GM12878 (cell line): ENCODE results near the gene UBASH3B. TPM values are rescaled to one million over a fixed set of nuclear protein-coding genes. Genes with fewer than 3 reads are reported as not detected.

Experiments used
- ATAC-seq: fragments of 200-7000 bp; cut with Tn5 transposase; 3 replicates; pipeline ENCODE4 v1.9.1; 2020; ENCODE audit warnings: mild to moderate bottlenecking, moderate library complexity
- BruUV-seq: library from RNA; stranded (reverse); fragments of 400-500 nt; replicated peaks from 2 replicates; lab custom pipeline; 2021; lab: Mats Ljungman, UMichigan
- CTCF ChIA-PET: fragments of 300-600 bp; sonication (Branson Sonifier 250); formaldehyde crosslinking; extraction: SDS; loops from one replicate; lab custom pipeline; 2021; ENCODE audit warnings: inconsistent platforms; lab: Yijun Ruan, JAX
- POLR2A ChIA-PET: fragments of 350-600 bp; formaldehyde crosslinking; extraction: SDS; loops from one replicate; lab custom pipeline; 2021; ENCODE audit warnings: inconsistent platforms; lab: Charles Lee
- RAD21 ChIA-PET: fragments of 300-600 bp; sonication (Branson Sonifier 250); formaldehyde crosslinking; loops from one replicate; lab custom pipeline; 2023; ENCODE audit warnings: antibody characterized with exemption; ENCODE audit not compliant: unreplicated experiment; lab: Charles Lee
- SMC1A ChIA-PET: fragments of 300-600 bp; sonication (Branson Sonifier 250); formaldehyde crosslinking; loops from one replicate; lab custom pipeline; 2023; ENCODE audit not compliant: unreplicated experiment, uncharacterized antibody; lab: Charles Lee
- DNase-seq: peaks from one replicate; pipeline ENCODE4 v3.0.0-alpha.2; 2011; ENCODE audit warnings: low read depth, low spot score
- FAIRE-seq: peaks from 3 replicates; lab custom pipeline; 2011; peaks lifted over from hg19 to GRCh38; lab: Jason Lieb, UNC
- H2AFZ ChIP-seq: 2 replicates; pipeline ENCODE4 v1.6.0; 2011; ENCODE audit warnings: low read depth, low read length, control low read depth; ENCODE audit not compliant: control insufficient read depth
- H3K27ac ChIP-seq: 2 replicates; pipeline ENCODE4 v1.5.1; 2011; ENCODE audit warnings: control low read depth; ENCODE audit not compliant: control insufficient read depth, insufficient read depth
- H3K27me3 ChIP-seq, 2 experiments: replicated peaks in 1 of 2; 2 replicates each; pipeline versions ENCODE4 v1.6.0 to v1.6.1; 2011; ENCODE audit warnings: low read length in 1 of 2; ENCODE audit not compliant: control insufficient read depth in 2 of 2, insufficient read depth in 2 of 2
- H3K36me3 ChIP-seq, 2 experiments: 2 replicates each; pipeline ENCODE4 v1.5.1; 2011; ENCODE audit warnings: low read length in 1 of 2; ENCODE audit not compliant: control insufficient read depth in 2 of 2, insufficient read depth in 2 of 2
- H3K4me1 ChIP-seq: 2 replicates; pipeline ENCODE4 v1.6.1; 2011; ENCODE audit warnings: mild to moderate bottlenecking, low read length, moderate library complexity, mixed read lengths; ENCODE audit not compliant: control insufficient read depth, insufficient read depth
- H3K4me2 ChIP-seq: 2 replicates; pipeline ENCODE4 v1.6.0; 2011; ENCODE audit warnings: control low read depth; ENCODE audit not compliant: control insufficient read depth, insufficient read depth
- H3K4me3 ChIP-seq: fragments of 200-600 bp; sonication (generic); 2 replicates; pipeline ENCODE4 v1.5.1; 2016
- H3K79me2 ChIP-seq: 2 replicates; pipeline ENCODE4 v1.6.0; 2011; ENCODE audit warnings: low read length; ENCODE audit not compliant: control insufficient read depth, insufficient read depth
- H3K9ac ChIP-seq: 2 replicates; pipeline ENCODE4 v1.8.0; 2011; ENCODE audit warnings: low read length, control low read depth, mixed read lengths; ENCODE audit not compliant: control insufficient read depth, insufficient read depth
- H3K9me3 ChIP-seq: replicated peaks from 3 replicates; pipeline ENCODE4 v1.5.1; 2011; ENCODE audit warnings: mild to moderate bottlenecking, low read length; ENCODE audit not compliant: control insufficient read depth, insufficient read depth
- H4K20me1 ChIP-seq: 2 replicates; pipeline ENCODE4 v1.6.0; 2011; ENCODE audit not compliant: control insufficient read depth, insufficient read depth
- ATF3 ChIP-seq: IDR thresholded peaks from 2 replicates; pipeline ENCODE4 v1.6.1; 2011; ENCODE audit warnings: low read depth, mild to moderate bottlenecking, low read length, moderate library complexity, borderline replicate concordance; ENCODE audit errors: extremely low read depth
- CBFB ChIP-seq: IDR thresholded peaks from 2 replicates; pipeline ENCODE4 v1.6.1; 2016; ENCODE audit warnings: antibody characterized with exemption, low read depth
- CTCF ChIP-seq, 3 experiments: IDR thresholded peaks in 2 of 3; conservative IDR thresholded peaks in 1 of 3; 2 replicates each; pipeline ENCODE4 v1.5.1; 2011; ENCODE audit warnings: low read depth in 3 of 3, low read length in 3 of 3, mild to moderate bottlenecking in 3 of 3, control low read depth in 2 of 3, moderate library complexity in 2 of 3, inconsistent platforms in 1 of 3, mixed read lengths in 1 of 3; ENCODE audit not compliant: control insufficient read depth in 2 of 3, insufficient read depth in 1 of 3; ENCODE audit errors: extremely low read depth in 1 of 3
- E2F8 ChIP-seq: fragments of 450-650 bp; IDR thresholded peaks from 2 replicates; pipeline ENCODE4 v1.6.1; 2018; ENCODE audit warnings: mild to moderate bottlenecking, low read depth, moderate library complexity; ENCODE audit not compliant: partially characterized antibody
- HDGF ChIP-seq: fragments of 450-650 bp; IDR thresholded peaks from 2 replicates; pipeline ENCODE4 v1.6.1; 2016; ENCODE audit warnings: antibody characterized with exemption
- HSF1 ChIP-seq: fragments of 150-350 bp; IDR thresholded peaks from 2 replicates; pipeline ENCODE4 v1.6.1; 2014; ENCODE audit warnings: mild to moderate bottlenecking, low read depth, low read length
- IRF4 ChIP-seq: IDR thresholded peaks from 2 replicates; pipeline ENCODE4 v1.6.1; 2011; ENCODE audit warnings: low read depth, low read length
- KDM1A ChIP-seq: fragments of 200-600 bp; sonication (generic); IDR thresholded peaks from 2 replicates; pipeline ENCODE4 v1.6.1; 2016; ENCODE audit warnings: borderline replicate concordance
- KLF5 ChIP-seq: fragments of 450-650 bp; IDR thresholded peaks from 2 replicates; pipeline ENCODE4 v1.6.1; 2014; ENCODE audit warnings: mild to moderate bottlenecking; ENCODE audit not compliant: partially characterized antibody
- PKNOX1 ChIP-seq: fragments of 450-650 bp; IDR thresholded peaks from 2 replicates; pipeline ENCODE4 v1.6.1; 2016; ENCODE audit warnings: mild to moderate bottlenecking
- POLR2AphosphoS2 ChIP-seq: IDR thresholded peaks from 2 replicates; pipeline ENCODE4 v1.6.1; 2011; ENCODE audit warnings: low read depth, mild to moderate bottlenecking, low read length, improper control_type of control experiment, moderate library complexity
- RAD21 ChIP-seq: IDR thresholded peaks from 2 replicates; pipeline ENCODE4 v1.6.1; 2011; ENCODE audit warnings: mild to moderate bottlenecking, low read depth, low read length, moderate library complexity; ENCODE audit not compliant: insufficient read depth
- RBBP5 ChIP-seq: fragments of 200-600 bp; sonication (generic); conservative IDR thresholded peaks from 2 replicates; pipeline ENCODE4 v1.6.1; 2016
- SMC3 ChIP-seq: IDR thresholded peaks from 2 replicates; pipeline ENCODE4 v1.6.1; 2011; ENCODE audit warnings: low read length, improper control_type of control experiment, borderline replicate concordance
- TCF3 ChIP-seq: IDR thresholded peaks from 2 replicates; pipeline ENCODE4 v1.6.1; 2012; ENCODE audit warnings: low read depth, mild to moderate bottlenecking, low read length, borderline replicate concordance; ENCODE audit not compliant: insufficient read depth
- WGBS: methylation state at CpG from one replicate; pipeline ENCODE4 v1.1.6; 2016; ENCODE audit warnings: low lambda C conversion rate; ENCODE audit not compliant: insufficient replicate concordance, insufficient coverage; ENCODE audit errors: missing lambda C conversion rate; 5-methylcytosine and 5-hydroxymethylcytosine counted together
- in situ Hi-C: fragments of 300-500 bp; cut with MboI; formaldehyde crosslinking; loops from 9 replicates; pipeline ENCODE4 v1.14.3; 2018; ENCODE audit warnings: mixed read lengths
- intact Hi-C: fragments of 100-400 bp; cut with micrococcal nuclease; formaldehyde crosslinking; loops from one replicate; pipeline ENCODE4 v1.14.2; 2022; ENCODE audit not compliant: unreplicated experiment
- polyA plus RNA-seq, 11 experiments: library from polyadenylated mRNA; depleted of rRNA in 4 of 11; unstranded in 6 of 11; stranded (reverse) in 5 of 11; fragments of >200 nt; fragmentation: Nextera tagmentation in 4 of 11; fragmentation: Illumina TruSeq in 1 of 11; extraction: Ambion mirVana in 4 of 11; extraction: Trizol in 1 of 11; gene quantifications; 1 replicate in 1 of 11; 2 replicates in 10 of 11; pipeline versions ENCODE4 v1.2.1 to v1.2.3, GENCODE V29; 2011 to 2016; ENCODE audit warnings: inconsistent platforms in 2 of 11, missing spikeins in 2 of 11, low read depth in 1 of 11
- total RNA-seq, 4 experiments: library from RNA; depleted of rRNA in 3 of 4; stranded (reverse); fragments of >200 nt in 3 of 4; fragmentation: Illumina TruSeq in 1 of 4; extraction: Trizol in 1 of 4; gene quantifications; 2 replicates each; pipeline versions ENCODE4 v1.2.1 to v1.2.3, GENCODE V29; 2013 to 2021

The UBASH3B gene
- total and polyA plus RNA-seq, 10 of the 15 experiments (the other 5 are each of a cell fraction or from before 2014, with no cell fraction given): 0.18 to 3.3 (median 0.57) TPM

GRCh38 chr11:122796128-122796717 is 140.7 kb downstream of the UBASH3B start:
- Histone ChIP-seq H2AFZ (no peak overlapping the region), H3K4me1 (no peaks in the 10 kb centered on the region), H3K9ac (no peak overlapping the region), H3K27me3 (no peaks in the 10 kb centered on the region), H3K4me3 (no peak overlapping the region), H3K4me2 (no peak overlapping the region), H3K36me3 (no peaks in the 10 kb centered on the region), H4K20me1 (no peaks in the 10 kb centered on the region), H3K27ac (no peak overlapping the region), H3K9me3 (no peaks in the 10 kb centered on the region), H3K79me2 (no peaks in the 10 kb centered on the region)
- FAIRE-seq (peak; percentile 91), DNase-seq (no peak), ATAC-seq (peak; percentile 98)
- intact Hi-C loops (loop anchor here (1.0 to 2.0 kb wide), 3 partner anchors 54 to 227 kb away; no protein-coding TSS in a partner anchor), in situ Hi-C loops (loop anchor here (5.0 kb wide), 2 partner anchors 56 to 226 kb away; no protein-coding TSS in a partner anchor)
- CTCF ChIA-PET: interaction anchor here (0.8 to 13.4 kb wide), 28 partner anchors 11 to 265 kb away, joined by 3 to 490 read pairs (median 6); partner anchors contain the start of gene CRTAM
- POLR2A ChIA-PET: interaction anchor here (0.6 to 4.1 kb wide), 4 partner anchors 54 to 231 kb away, joined by 3 to 23 read pairs (median 4); no protein-coding TSS in a partner anchor
- RAD21 ChIA-PET: interaction anchor here (0.7 to 10.5 kb wide), 19 partner anchors 9 to 261 kb away, joined by 3 to 254 read pairs (median 5); partner anchors contain the start of gene CRTAM
- 20% methylated on average over 11 of the region's 11 CpGs for WGBS
- no TSS peak for BruUV-seq
- SMC1A ChIA-PET: interaction anchor here (0.6 to 11.5 kb wide), 23 partner anchors 11 to 451 kb away, joined by 3 to 294 read pairs (median 5); partner anchors contain the start of gene CRTAM
- TF ChIP-seq TCF3 (no peak), CTCF (IDR thresholded peaks at IDR 0.05 in 2 of 3, conservative IDR thresholded peaks at IDR 0.05 in 1 of 3; ENCODE audit: control insufficient read depth in 2 of 3, extremely low read depth in 1 of 3, insufficient read depth in 1 of 3, low read depth in 3 of 3, low read length in 3 of 3) (peak; percentile 92 to 96 (median 93)), RAD21 (peak; percentile 92), IRF4 (no peak), CBFB (no peak), ATF3 (no peak), KLF5 (no peak), HDGF (no peak), PKNOX1 (peak; percentile 69), SMC3 (peak; percentile 95), POLR2AphosphoS2 (no peak), KDM1A (no peak), E2F8 (no peak), HSF1 (no peak), RBBP5 (no peak)
